GM21447 (cell line): ENCODE results near the gene UROC1.

Experiments
- ATAC-seq: cut with Tn5 transposase; IDR thresholded peaks from one replicate; pipeline ENCODE4 v1.9.1; 2021; ENCODE audit not compliant: unreplicated experiment

UROC1 gene

GRCh38 chr3:126531051-126531330 lies 13.4 kb upstream of the UROC1 start:
- no peak for ATAC-seq

GRCh38 chr3:126530171-126531050 lies 12.8 kb upstream of the UROC1 start:
- ATAC-seq, result no peak

GRCh38 chr3:126529585-126530170 lies 12.1 kb upstream of the UROC1 start:
- ATAC-seq, result no peak

- no peak for ATAC-seq
These were observed 11.4 kb upstream of the UROC1 start for GRCh38 chr3:126528800-126529541.

- ATAC-seq, result no peak
These were observed 10.8 kb upstream of the UROC1 start for GRCh38 chr3:126528419-126528799.

- ATAC-seq, result no peak
These were observed 10.1 kb upstream of the UROC1 start for GRCh38 chr3:126527455-126528211.

GRCh38 chr3:126527006-126527405 lies 9.4 kb upstream of the UROC1 start:
- ATAC-seq, result no peak

GRCh38 chr3:126526668-126527005 lies 9.1 kb upstream of the UROC1 start:
- ATAC-seq, result no peak

GRCh38 chr3:126525853-126526667 lies 8.5 kb upstream of the UROC1 start:
- ATAC-seq, result no peak

GRCh38 chr3:126525091-126525852 lies 7.7 kb upstream of the UROC1 start:
- ATAC-seq, result no peak

- no peak for ATAC-seq
These were observed 6.9 kb upstream of the UROC1 start for GRCh38 chr3:126524429-126524988.

- no peak for ATAC-seq
These were observed 6.3 kb upstream of the UROC1 start, which contains the start of gene CHST13 for GRCh38 chr3:126523745-126524428. CHST13 (plus strand) TSS chr3:126524155; CDS start chr3:126524333, 178 bp downstream.

GRCh38 chr3:126522363-126522788 lies 4.8 kb upstream of the UROC1 start:
- no peak for ATAC-seq

GRCh38 chr3:126521122-126521891 lies 3.7 kb upstream of the UROC1 start:
- ATAC-seq, result no peak

GRCh38 chr3:126519506-126520455 lies 2.2 kb upstream of the UROC1 start:
- ATAC-seq, result no peak

GRCh38 chr3:126518779-126519177 lies 1.2 kb upstream of the UROC1 start:
- ATAC-seq, result no peak
